Measurements from ENCODE around the gene TANK.

Gene TANK

DNA sequence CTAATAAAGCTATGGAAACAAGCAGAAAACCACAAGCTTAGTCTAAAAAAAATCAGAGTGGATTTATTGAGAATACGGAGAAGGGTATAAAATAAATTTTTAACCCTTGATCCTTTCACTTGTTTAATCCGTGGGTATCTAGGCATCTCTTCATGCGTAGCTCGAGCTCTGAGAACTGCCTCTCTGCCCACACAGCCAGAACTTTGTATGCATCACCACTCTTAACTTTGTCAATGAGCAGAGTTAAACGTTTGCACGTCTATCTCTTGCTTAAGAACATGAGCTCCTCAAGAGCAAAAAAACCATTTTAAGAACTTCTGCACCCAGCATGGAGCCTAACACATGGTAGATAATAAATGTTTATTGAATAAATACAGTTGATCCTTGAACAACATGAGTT, 26.9 kb upstream of the TANK start:
- DNase-seq: no peak

- peak in 20 of 51 donors; percentile 1 to 50 (median 22) for DNase-seq
These were observed 25.4 kb upstream of the TANK start for GRCh38 chr2:161134547-161135518.

GRCh38 chr2:161135951-161136593, 24.2 kb upstream of the TANK start:
- no peak for DNase-seq

GRCh38 chr2:161136696-161137324, 23.4 kb upstream of the TANK start:
- DNase-seq: no peak

DNA sequence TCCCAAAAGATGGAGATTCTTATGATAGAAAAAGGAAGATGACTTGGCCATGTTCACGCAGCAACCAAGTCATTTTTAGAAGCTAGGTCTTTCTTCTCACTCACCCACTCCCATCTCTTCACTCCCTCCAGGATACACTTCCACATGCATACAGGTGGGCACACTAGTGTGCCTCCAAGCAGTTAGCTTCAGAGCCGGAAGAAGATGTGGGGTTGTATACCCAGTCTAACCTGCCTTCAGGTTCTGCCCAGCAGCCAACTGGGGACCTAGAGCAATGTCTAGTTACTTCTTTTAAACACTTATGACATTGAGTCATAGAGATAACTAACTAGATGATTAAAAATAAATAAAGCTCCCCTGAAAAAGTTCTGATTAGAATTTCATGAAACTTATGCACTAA, 21.8 kb upstream of the TANK start:
- DNase-seq: no peak

DNA sequence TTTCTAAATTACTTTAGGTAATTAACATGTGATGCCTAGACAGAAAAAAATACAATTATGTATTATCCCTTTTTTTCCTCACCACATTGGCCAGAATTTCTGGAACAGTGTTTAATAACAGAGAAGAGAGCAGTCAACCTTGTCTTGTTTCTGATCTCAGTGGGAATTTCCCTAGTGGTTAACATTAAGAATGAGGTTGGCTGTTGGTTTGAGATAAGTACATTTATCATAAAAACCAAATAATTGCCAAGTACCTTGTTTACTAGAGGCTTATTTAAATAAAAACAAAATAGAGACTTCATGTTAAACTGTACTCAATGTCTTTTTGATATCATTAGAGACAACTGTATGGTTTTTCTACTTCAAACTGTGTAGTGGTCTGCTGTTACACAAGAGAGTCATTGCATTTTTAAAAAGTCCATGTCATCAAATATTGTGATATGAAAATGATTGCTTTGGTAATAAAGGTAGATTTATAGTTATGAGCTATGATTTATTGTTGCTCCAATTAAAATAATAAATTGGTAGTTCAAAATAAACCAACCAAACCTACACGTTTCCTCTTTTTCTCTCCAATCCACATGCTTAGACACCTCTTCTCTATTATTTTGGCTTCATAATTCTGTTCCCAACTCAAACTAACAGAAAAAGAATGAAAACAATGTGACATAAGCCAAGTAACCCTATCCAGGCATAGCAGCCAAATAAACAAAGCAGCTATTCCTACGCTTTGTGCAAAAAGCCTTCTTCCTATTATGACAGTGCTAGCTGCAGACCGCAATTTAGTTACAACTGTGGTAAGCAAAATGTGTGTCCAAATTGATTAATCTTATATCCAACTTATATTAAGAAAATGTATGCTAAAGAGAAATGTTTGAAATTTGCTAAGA, 20.9 kb upstream of the TANK start:
- no peak for DNase-seq

DNA sequence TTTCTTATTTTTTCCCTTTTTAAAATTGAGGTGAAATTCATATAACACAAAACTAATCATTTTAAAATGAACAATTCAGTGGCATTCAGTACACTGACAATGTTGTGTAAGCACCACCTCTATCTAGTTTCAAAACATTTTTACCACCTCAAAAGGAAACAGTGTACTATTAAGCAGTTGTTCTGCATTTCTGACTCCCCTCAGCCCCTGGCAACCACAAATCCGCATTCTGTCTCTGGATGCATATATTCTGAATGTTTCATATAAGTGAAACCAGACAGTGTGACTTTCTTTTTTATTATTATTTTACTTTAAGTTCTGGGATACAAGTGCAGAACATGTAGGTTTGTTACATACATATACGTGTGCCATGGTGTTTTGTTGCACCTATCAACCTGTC, 19.2 kb upstream of the TANK start:
- DNase-seq: no peak

DNA sequence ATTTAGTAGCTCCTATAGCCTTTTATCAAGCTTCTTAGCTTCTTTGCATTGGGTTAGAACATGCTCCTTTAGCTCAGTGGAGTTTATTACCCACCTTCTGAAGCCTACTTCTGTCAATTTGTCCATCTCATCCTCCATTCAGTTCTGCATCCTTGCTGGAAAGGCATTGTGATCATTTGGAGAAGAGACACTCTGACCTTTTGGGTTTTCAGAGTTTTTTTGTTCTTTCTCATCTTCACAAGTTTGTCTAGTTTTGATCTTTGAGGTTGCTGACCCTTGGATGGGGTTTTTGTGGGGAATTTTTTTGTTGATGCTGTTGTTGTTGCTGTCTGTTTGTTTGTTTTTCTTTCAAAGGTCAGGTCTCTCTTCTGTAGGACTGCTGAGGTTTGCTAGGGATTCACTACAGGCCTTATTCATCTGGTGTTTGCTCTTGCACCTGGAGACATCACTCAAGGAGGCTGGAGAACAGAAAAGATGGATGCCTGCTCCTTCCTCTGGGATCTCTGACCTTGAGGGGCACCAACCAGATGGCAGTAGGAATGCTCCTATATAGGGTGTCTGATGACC, 13.9 kb upstream of the TANK start:
- DNase-seq: no peak

DNA sequence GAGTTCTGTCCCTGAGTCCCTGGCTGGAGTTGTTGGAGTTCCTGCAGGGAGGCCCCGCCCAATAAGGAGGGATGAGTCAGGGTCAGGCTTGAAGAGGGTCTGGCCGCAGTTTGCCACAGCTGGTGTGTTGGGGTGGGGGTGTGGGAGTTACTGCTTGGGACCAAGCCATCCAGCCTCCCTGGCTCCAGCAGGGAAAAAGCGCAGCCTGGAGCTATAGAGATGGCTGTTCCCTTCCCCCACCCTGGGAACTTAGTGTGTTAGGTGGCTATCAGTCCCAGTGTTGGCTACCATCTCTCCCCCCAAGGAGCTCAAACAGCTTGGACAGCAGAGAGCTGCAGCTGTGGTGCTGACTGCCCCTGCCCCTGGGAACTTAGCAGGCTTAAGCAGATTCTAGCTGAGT, 13.2 kb upstream of the TANK start:
- no peak for DNase-seq

GRCh38 chr2:161147856-161148255, 12.4 kb upstream of the TANK start:
- DNase-seq: no peak

- no peak for DNase-seq
These were observed 9.5 kb upstream of the TANK start for GRCh38 chr2:161150704-161151103.

DNA sequence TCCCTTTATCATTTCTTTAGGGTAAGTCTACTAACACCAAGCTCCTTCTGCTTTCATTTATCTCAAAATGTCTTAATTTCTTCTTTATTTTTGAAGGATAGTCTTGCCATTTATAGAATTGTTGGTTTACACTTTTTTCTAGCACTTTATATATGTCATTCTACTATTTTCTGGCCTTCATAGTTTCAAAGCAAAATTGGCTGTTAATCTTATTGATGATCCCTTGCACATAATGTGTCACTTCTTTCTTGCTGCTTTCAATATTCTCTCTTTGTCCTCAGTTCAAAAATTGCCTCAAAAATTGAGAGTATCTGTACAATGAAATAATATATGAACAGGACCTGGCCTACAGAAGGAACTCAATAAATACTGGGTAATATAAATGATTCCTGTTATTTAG, 7.9 kb upstream of the TANK start:
- no peak for DNase-seq

DNA sequence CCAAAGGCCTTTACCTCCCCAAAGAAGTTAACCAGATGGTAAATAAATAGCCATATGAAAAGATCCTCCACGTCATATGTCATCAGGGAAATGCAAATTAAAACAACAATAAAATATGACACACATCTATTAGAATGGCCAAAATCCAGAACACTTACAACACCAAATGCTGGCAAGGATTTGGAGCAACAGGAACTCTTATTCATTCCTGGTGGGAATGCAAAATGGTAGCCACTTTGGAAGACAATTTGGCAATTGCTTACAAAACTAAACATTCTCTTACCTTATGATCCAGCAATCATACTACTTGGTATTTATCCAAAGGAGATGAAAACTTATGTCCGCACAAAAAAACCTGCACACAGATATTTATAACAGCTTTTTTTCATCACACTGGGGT, 1.3 kb upstream of the TANK start:
- no peak for DNase-seq

- no peak for DNase-seq
These were observed 587 bp upstream of the TANK start for GRCh38 chr2:161159456-161160225.

DNA sequence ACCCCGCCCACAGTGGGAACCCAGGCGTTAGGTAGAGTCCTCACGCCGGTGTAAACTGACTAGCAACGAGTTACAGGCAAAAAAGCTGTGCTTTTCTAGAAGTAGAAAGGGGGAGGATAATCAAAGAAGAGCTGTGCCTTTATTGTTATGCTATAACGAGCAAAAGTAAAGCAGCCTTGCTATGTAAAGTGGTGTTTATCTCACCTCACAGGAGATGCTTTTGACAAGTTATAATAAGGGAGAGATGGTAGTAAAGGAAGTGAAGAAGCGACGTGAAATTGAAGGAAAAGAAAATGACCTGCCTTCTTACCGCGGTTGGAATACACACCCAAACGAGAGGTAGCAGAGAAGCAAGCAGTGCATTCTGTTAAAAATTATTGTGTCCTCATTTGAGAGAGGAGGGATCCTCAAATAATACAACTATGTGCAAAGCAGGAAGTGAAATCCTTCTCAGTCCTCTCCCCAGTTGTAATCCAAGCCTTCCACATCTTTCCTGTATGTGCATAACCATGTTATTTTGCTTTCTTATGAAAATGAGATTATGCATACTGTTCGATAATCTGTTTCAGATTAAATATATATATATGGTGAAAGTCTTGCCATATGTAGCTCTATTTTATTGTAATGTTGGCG, 962 bp downstream of the TANK start:
- DNase-seq: no peak

GRCh38 chr2:161163440-161163839, 3.2 kb downstream of the TANK start:
- no peak for DNase-seq

DNA sequence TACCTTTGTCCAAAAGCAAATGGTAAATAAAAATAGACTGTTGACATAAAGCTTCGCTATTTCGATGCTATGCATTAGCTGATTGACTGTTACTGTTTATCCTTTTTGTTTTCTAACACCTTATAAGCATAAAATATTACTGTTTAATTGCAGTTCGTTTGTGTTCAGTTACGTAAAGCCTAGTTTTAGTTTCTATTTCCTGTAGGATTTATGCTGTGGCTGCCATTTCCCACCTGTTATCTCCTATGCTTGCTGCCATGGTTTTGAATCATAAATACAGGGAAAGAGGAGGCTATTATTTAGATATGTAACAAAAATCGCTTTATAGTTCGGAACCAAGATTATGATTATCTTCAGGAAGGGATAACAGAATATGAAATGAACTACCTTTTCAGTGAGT, 3.9 kb downstream of the TANK start:
- DNase-seq: no peak

GRCh38 chr2:161165266-161165665, 5.0 kb downstream of the TANK start:
- no peak for DNase-seq

DNA sequence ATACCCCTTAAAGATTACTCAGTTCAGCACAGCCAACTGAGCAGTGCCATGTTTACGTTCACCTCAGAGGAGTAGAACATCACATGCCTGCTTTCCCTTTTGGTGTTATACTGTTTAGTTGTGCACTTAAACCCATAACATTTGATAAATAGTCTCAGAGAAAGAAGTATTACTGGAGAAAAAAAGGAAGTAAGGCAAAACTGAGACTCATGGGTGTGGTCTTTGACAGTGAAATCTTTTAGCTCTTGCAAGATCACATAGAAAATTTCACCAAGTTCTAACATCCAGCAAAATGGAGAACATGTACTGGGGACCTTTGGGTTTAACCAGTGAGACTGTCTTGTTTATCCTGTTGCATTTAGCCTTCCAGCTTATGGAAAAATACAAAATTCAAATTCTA, 5.6 kb downstream of the TANK start:
- DNase-seq: no peak

Measured in hypothalamus (tissue), 51 donors.